PC-3 (cell line): Measurements from ENCODE around the gene OVAAL. TPM values are rescaled to one million over a fixed set of nuclear protein-coding genes. Genes with fewer than 3 reads are reported as not detected.

ENCODE experiments used
- ATAC-seq: fragments of 200-7000 bp; cut with Tn5 transposase; 2 replicates; pipeline ENCODE4 v1.9.1; 2020; ENCODE audit warnings: mild to moderate bottlenecking, moderate library complexity
- BruUV-seq: library from RNA; stranded (reverse); fragments of 400-500 nt; replicated peaks from 2 replicates; lab custom pipeline; 2021; lab: Mats Ljungman, UMichigan
- CTCF ChIA-PET: fragments of 300-600 bp; sonication (Branson Sonifier 250); formaldehyde crosslinking; loops from one replicate; lab custom pipeline; 2022; ENCODE audit warnings: antibody characterized with exemption; lab: Charles Lee
- POLR2A ChIA-PET: fragments of 300-600 bp; sonication (Branson Sonifier 250); formaldehyde crosslinking; loops from one replicate; lab custom pipeline; 2022; ENCODE audit warnings: antibody characterized with exemption; ENCODE audit not compliant: unreplicated experiment; lab: Charles Lee
- DNase-seq: peaks from one replicate; pipeline ENCODE4 v3.0.0-alpha.2; 2015
- H2AFZ ChIP-seq: fragments of 300-600 bp; sonication (generic); 2 replicates; pipeline ENCODE4 v1.6.0; 2016; ENCODE audit warnings: antibody characterized with exemption, low read length
- H3F3A ChIP-seq: fragments of 300-600 bp; sonication (generic); one replicate; pipeline ENCODE4 v1.6.0; 2017; ENCODE audit warnings: antibody characterized with exemption, low read length, control low read depth, mild to moderate bottlenecking; ENCODE audit not compliant: unreplicated experiment
- H3K27ac ChIP-seq: fragments of 300-600 bp; sonication (generic); 2 replicates; pipeline ENCODE4 v1.5.1; 2016; ENCODE audit warnings: mild to moderate bottlenecking, low read length
- H3K27me3 ChIP-seq: fragments of 300-600 bp; sonication (generic); 2 replicates; pipeline ENCODE4 v1.6.1; 2016; ENCODE audit warnings: low read length, mixed read lengths
- H3K36me3 ChIP-seq: fragments of 300-600 bp; sonication (generic); 2 replicates; pipeline ENCODE4 v1.6.1; 2016; ENCODE audit warnings: low read depth, mixed run types, low read length, mixed read lengths
- H3K4me1 ChIP-seq: fragments of 300-600 bp; sonication (generic); 2 replicates; pipeline ENCODE4 v1.5.1; 2016; ENCODE audit warnings: low read length; ENCODE audit not compliant: insufficient read depth
- H3K4me2 ChIP-seq: fragments of 300-600 bp; sonication (generic); 2 replicates; pipeline ENCODE4 v1.6.0; 2016; ENCODE audit warnings: low read length
- H3K4me3 ChIP-seq: fragments of 300-600 bp; sonication (generic); 2 replicates; pipeline ENCODE4 v1.5.1; 2016; ENCODE audit warnings: mild to moderate bottlenecking, low read length, mixed read lengths
- H3K79me2 ChIP-seq: fragments of 300-600 bp; sonication (generic); 2 replicates; pipeline ENCODE4 v1.6.1; 2017; ENCODE audit warnings: low read length, mixed read lengths
- H3K9ac ChIP-seq: fragments of 300-600 bp; sonication (generic); 2 replicates; pipeline ENCODE4 v1.6.0; 2016; ENCODE audit warnings: mild to moderate bottlenecking, low read length
- H3K9me2 ChIP-seq: fragments of 300-600 bp; sonication (generic); replicated peaks from 2 replicates; pipeline ENCODE4 v1.6.1; 2016; ENCODE audit warnings: mixed run types, low read length, mixed read lengths
- H3K9me3 ChIP-seq: fragments of 300-600 bp; sonication (generic); 2 replicates; pipeline ENCODE4 v1.6.1; 2016; ENCODE audit warnings: low read length, mixed read lengths
- H4K20me1 ChIP-seq: fragments of 300-600 bp; sonication (generic); 2 replicates; pipeline ENCODE4 v1.6.1; 2016; ENCODE audit warnings: low read length, mixed read lengths
- EZH2 ChIP-seq: fragments of 300-600 bp; sonication (generic); IDR thresholded peaks from one replicate; pipeline ENCODE4 v1.6.1; 2017; ENCODE audit warnings: antibody characterized with exemption, mild to moderate bottlenecking, low read length; ENCODE audit not compliant: unreplicated experiment
- EZH2phosphoT487 ChIP-seq: fragments of 300-600 bp; sonication (generic); IDR thresholded peaks from 2 replicates; pipeline ENCODE4 v1.6.1; 2018; ENCODE audit warnings: mild to moderate bottlenecking, antibody characterized with exemption, low read length, borderline replicate concordance
- intact Hi-C: fragments of 100-400 bp; cut with micrococcal nuclease; formaldehyde crosslinking; loops from 2 replicates; pipeline ENCODE4 v1.9.0; 2023
- total RNA-seq: library from RNA; depleted of rRNA; stranded (reverse); fragments of >200 nt; gene quantifications from 2 replicates; pipeline ENCODE4 v1.2.3, GENCODE V29; 2014
- TF ChIP-seq, protein P1 (sequence below): fragments of 300-600 bp; sonication (generic); conservative IDR thresholded peaks from 2 replicates; pipeline ENCODE4 v1.5.1; 2017; ENCODE audit warnings: antibody characterized with exemption, low read depth, mild to moderate bottlenecking, low read length

OVAAL gene
- total RNA-seq, 1 experiment from 2014 or later, result not detected

DNA sequence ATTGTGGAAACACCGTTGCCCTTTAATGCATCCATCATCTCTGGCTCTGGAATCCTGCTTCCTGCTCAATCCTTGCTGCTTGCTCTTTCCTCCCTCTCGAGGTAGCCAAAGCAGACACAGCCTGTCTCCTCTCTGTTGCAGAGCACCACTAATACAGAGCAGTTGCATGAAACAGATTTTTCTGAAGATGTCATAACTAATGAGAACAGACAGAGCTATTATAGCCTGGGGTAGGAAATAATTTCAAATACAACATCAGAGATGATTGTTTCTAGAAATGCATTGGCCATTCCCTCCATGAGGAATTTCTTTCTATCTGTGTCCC, 33.1 kb upstream of the OVAAL start:
- H2AFZ ChIP-seq, result no peak overlapping the region
- H3K4me2 ChIP-seq, result no peak overlapping the region
- no peaks in the 10 kb centered on the region for H4K20me1 ChIP-seq
- no peak overlapping the region for H3K9ac ChIP-seq
- no peak for TF ChIP-seq EZH2phosphoT487
- no peak for TF ChIP-seq EZH2
- TF ChIP-seq, protein P1, sequence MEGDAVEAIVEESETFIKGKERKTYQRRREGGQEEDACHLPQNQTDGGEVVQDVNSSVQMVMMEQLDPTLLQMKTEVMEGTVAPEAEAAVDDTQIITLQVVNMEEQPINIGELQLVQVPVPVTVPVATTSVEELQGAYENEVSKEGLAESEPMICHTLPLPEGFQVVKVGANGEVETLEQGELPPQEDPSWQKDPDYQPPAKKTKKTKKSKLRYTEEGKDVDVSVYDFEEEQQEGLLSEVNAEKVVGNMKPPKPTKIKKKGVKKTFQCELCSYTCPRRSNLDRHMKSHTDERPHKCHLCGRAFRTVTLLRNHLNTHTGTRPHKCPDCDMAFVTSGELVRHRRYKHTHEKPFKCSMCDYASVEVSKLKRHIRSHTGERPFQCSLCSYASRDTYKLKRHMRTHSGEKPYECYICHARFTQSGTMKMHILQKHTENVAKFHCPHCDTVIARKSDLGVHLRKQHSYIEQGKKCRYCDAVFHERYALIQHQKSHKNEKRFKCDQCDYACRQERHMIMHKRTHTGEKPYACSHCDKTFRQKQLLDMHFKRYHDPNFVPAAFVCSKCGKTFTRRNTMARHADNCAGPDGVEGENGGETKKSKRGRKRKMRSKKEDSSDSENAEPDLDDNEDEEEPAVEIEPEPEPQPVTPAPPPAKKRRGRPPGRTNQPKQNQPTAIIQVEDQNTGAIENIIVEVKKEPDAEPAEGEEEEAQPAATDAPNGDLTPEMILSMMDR, result no peak
- peaks cover 13% of the 10 kb centered on the region; the same call in 1 of the 2 replicates for H3K4me1 ChIP-seq
- ATAC-seq, result no peak
- H3K79me2 ChIP-seq, result no peaks in the 10 kb centered on the region
- H3F3A ChIP-seq, result no peaks in the 10 kb centered on the region
- H3K9me2 ChIP-seq, result no peaks in the 10 kb centered on the region
- H3K36me3 ChIP-seq, result no peaks in the 10 kb centered on the region
- no peak overlapping the region for H3K27ac ChIP-seq
- no peak for DNase-seq
- ChIA-PET CTCF (interaction anchor here (1.0 kb wide), 1 partner anchor 356 kb away, joined by 3 read pairs; no protein-coding TSS in a partner anchor), POLR2A (no interaction called here)
- H3K27me3 ChIP-seq, result no peaks in the 10 kb centered on the region
- no TSS peak for BruUV-seq
- intact Hi-C loops, result no loop called here
- H3K4me3 ChIP-seq, result no peak overlapping the region
- no peaks in the 10 kb centered on the region for H3K9me3 ChIP-seq

DNA sequence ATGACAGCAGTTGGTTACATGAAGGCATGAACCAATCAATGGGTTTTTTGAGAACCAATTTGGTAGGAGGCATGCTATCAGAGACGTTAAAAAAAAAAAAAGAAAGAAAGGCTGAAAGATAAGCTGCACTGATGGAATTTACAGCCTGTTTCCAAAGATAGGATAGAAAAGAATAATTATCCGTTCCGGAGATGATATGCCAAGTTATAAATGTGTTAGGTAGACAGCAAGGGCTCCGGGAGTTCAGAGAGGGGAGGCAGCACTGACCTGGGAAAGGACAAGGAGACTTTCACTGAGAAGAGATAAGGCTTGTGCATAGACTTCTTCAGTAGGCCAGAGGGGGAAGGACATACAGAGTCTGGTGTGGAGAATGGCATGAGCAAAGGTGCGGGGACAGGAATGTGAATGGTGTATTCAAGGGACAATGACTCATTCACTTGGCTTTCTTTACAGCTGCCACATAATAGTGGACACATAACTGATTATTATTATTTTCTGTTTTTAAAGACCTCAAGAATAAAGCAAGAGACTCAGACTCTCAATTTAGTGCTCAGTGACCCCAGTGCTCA, 31.6 kb upstream of the OVAAL start:
- H2AFZ ChIP-seq, result no peak overlapping the region
- peaks cover 7% of the 10 kb centered on the region; the same call in 1 of the 2 replicates for H3K4me1 ChIP-seq
- BruUV-seq, result no TSS peak

More for the DNA sequence above, 31.6 kb upstream of the OVAAL start:
- ChIA-PET POLR2A (no interaction called here), CTCF (no interaction called here)
- peak; percentile 70 for ATAC-seq
- Histone ChIP-seq H3F3A (no peaks in the 10 kb centered on the region), H3K27me3 (no peaks in the 10 kb centered on the region), H3K4me3 (no peak overlapping the region), H3K9ac (no peak overlapping the region), H3K27ac (no peak overlapping the region), H3K36me3 (no peaks in the 10 kb centered on the region), H3K9me2 (no peaks in the 10 kb centered on the region), H4K20me1 (no peaks in the 10 kb centered on the region), H3K9me3 (no peaks in the 10 kb centered on the region), H3K4me2 (no peak overlapping the region), H3K79me2 (no peaks in the 10 kb centered on the region)
- peak; percentile 54 for DNase-seq
- TF ChIP-seq EZH2 (no peak), EZH2phosphoT487 (no peak)
- TF ChIP-seq, protein P1, result no peak
- intact Hi-C loops, result no loop called here
